ENCODE results near the gene LMBRD1.
"Not testable (repeated sequence)": the region's sequence is repeated elsewhere in the genome, so short reads cannot be mapped to it uniquely, and the experiment has no call there.

LMBRD1 gene

DNA sequence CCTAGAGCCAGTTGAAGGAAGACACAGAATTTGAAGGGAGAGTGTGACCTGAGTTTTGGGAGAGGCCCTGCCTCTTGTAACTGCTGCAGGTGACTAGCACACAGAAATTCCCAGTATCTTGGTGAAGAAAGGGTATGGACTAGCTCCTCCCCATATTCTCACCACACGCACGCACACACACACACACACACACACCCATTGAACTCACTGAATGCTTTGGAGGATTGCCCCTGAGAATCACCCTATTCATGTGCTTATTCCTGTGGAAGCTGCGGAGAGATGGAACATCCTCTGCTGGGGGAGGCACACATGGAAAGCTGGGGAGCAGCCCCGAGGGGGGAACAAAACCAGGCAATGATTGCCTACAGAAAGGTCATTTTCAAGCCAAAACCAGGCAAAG, 6.2 kb upstream of the LMBRD1 start:
- Histone ChIP-seq H3K27ac (no peak overlapping the region), H3K4me1 (no peaks in the 10 kb centered on the region)
- no peak for TF ChIP-seq Cebpa-rat (IDR thresholded peaks at IDR 0.05)

DNA sequence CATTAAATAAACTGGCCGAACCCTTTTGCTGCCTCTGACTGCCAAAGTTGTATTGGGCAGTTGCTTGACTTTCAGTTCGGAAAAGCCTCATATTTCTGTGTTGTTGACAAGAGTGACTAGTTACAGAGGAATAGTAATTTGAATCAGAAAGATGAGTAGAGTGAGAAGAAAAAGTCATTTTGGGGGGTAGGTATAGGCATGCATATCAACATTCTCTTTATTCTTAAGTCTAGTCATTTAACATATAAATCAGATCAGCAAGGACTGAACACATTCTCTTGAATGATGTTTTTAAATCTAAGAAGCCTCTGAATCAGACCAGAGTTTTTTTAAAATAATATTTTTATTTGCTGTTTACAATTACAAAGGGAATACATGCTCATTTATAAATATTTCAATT, 4.9 kb upstream of the LMBRD1 start:
- TF ChIP-seq Cebpa-rat (IDR thresholded peaks at IDR 0.05), result no peak
- Histone ChIP-seq H3K9ac (no peak overlapping the region), H3K27me3 (no peaks in the 10 kb centered on the region), H3K27ac (no peak overlapping the region), H4K20me1 (no peaks in the 10 kb centered on the region), H3K9me3 (replicated peaks in 1 of 11) (peaks cover 0 to 5% (median under 1%) of the 10 kb centered on the region in 11 experiments; a peak in 8 of 22 replicates), H3K4me2 (no peak overlapping the region), H3K4me1 (peaks cover 0 to 3% (median 0%) of the 10 kb centered on the region in 10 experiments; a peak in 4 of 20 replicates), H3K4me3 (no peak overlapping the region), H3K36me3 (no peaks in the 10 kb centered on the region)

More for the DNA sequence above, 6.2 kb upstream of the LMBRD1 start:
- Histone ChIP-seq H3K36me3 (no peaks in the 10 kb centered on the region), H3K9ac (no peak overlapping the region), H3K9me3 (replicated peaks in 1 of 11) (peaks cover 0 to 14% (median 11%) of the 10 kb centered on the region in 11 experiments; a peak in 14 of 22 replicates), H4K20me1 (no peaks in the 10 kb centered on the region), H3K4me2 (no peak overlapping the region), H3K4me3 (no peak overlapping the region), H3K27me3 (no peaks in the 10 kb centered on the region)

DNA sequence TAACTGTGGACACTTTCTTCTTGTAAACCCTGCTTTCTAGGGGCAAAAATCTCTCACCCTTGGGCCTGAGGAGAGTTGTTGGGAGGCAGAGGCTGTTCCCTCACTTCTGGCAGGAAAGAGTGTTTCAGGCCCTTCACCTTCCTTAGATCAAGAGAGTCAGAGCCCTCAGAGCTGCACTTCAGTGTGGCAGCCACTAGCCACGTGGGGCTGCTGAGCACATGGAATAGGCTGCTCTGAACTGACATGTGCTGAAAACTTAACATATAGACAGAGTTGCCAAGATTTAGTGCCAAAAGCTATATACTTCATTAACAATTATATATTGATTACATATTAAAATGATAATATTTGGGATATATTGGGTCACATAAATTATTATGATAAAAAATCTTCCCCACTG, 4.4 kb upstream of the LMBRD1 start:
- 0 out of 22 replicates have a peak, but pooled peaks cover 0 to 4% (median 0%) of the 10 kb centered on the region in 11 experiments for H3K9me3 ChIP-seq (replicated peaks in 1 of 11)
- H3K4me1 ChIP-seq, result peaks cover 0 to 4% (median under 1%) of the 10 kb centered on the region in 10 experiments; a peak in 8 of 20 replicates
- H4K20me1 ChIP-seq, result no peaks in the 10 kb centered on the region
- H3K27me3 ChIP-seq, result no peaks in the 10 kb centered on the region
- no peak overlapping the region for H3K9ac ChIP-seq
- H3K4me2 ChIP-seq, result no peak overlapping the region
- no peak overlapping the region for H3K4me3 ChIP-seq
- no peaks in the 10 kb centered on the region for H3K36me3 ChIP-seq
- H3K27ac ChIP-seq, result no peak overlapping the region
- no peak for TF ChIP-seq Cebpa-rat (IDR thresholded peaks at IDR 0.05)

DNA sequence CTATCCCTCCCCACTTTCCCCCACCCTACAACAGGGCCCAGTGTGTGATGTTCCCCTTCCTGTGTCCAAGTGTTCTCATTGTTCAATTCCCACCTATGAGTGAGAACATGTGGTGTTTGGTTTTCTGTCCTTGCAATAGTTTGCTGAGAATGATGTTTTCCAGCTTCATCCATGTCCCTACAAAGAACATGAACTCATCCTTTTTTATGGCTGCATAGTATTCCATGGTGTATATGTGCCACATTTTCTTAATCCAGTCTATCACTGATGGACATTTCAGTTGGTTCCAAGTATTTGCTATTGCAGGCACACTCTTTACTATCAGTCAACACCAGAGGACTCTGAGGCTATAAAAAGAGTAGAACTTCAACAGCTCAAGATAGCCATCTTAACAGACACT, 2.0 kb upstream of the LMBRD1 start:
- not testable (repeated sequence) for H3K36me3 ChIP-seq

DNA sequence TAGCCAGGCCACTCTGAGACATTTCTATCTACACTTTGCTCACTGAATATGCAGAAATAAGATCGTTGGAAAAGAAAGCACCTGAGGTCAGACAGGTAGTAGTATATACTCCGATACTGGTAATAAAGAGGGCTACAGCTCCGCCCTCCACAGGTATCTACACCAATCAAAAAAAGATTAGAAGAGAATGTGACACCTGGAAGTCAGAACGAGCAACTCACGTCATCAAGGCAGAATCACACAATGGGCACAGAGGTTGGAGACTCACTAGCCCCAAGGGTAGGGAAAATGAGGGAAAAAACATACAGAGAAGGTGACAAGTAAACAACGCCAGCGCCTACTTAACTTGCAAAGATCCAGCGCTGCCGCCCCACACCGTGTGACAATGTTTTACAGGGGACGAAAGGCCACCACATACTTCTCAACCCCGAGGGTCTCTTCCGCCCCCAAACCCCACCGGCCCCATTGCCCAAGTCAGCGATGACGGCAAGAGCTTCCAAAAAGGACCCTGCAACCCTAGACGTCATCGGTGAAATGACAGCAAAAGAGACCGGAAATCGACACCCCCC, 653 bp downstream of the LMBRD1 start:
- Histone ChIP-seq H3K4me3 (peak overlapping the region; percentile 64 to 85 (median 75)), H3K27me3 (no peaks in the 10 kb centered on the region), H4K20me1 (peaks cover 0 to 32% (median 0%) of the 10 kb centered on the region in 11 experiments; a peak in 8 of 22 replicates), H3K9me3 (replicated peaks in 1 of 11) (0 out of 22 replicates have a peak, but pooled peaks cover 0 to 4% (median 0%) of the 10 kb centered on the region in 11 experiments), H3K4me2 (peak overlapping the region; percentile 72 to 95 (median 87)), H3K9ac (peak overlapping the region; percentile 78 to 89 (median 83)), H3K27ac (peak overlapping the region; percentile 60 to 87 (median 75)), H3K4me1 (peaks cover 9 to 16% (median 14%) of the 10 kb centered on the region in 10 experiments; a peak in 16 of 20 replicates), H3K36me3 (no peaks in the 10 kb centered on the region)
- TF ChIP-seq Cebpa-rat (IDR thresholded peaks at IDR 0.05), result no peak

More for the DNA sequence above, 2.0 kb upstream of the LMBRD1 start:
- H3K4me1 ChIP-seq, result peaks cover 9 to 16% (median 14%) of the 10 kb centered on the region in 10 experiments; a peak in 16 of 20 replicates
- H3K4me3 ChIP-seq; H3K9ac ChIP-seq; H3K27me3 ChIP-seq; H4K20me1 ChIP-seq; H3K27ac ChIP-seq; H3K9me3 ChIP-seq (replicated peaks in 1 of 11); H3K4me2 ChIP-seq: not testable (repeated sequence)

DNA sequence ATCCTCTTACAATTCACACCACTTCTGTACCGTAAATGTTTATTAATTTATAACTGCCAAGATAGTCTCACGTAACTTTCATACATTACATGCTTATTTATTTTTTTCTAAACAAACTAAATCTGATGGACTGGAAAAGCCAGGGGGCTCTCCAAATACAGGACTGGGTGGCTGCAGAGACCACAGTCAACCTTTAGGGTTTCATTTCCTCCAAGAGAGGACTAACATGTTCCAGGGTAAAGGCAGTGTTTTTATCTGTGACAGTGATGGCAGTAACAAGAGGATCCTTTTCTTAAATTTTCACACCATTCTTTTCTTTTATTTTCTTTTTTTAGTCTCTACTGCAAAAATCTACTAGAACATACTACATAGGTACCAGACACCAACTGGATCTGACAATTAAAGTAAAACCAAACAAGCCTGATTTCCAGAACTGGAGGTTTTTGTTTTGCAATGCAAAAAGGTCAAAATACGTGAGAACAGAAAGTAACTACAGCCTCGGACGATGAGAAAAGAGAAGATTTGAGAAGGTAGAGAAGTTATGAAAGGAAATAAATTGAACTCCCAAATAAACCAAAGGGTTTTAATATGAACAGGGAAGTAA, 1.2 kb downstream of the LMBRD1 start:
- H3K27me3 ChIP-seq, result no peaks in the 10 kb centered on the region
- H3K4me1 ChIP-seq, result peaks cover 9 to 16% (median 14%) of the 10 kb centered on the region in 10 experiments; a peak in 16 of 20 replicates
- peak overlapping the region; percentile 64 to 85 (median 75) for H3K4me3 ChIP-seq
- 0 out of 22 replicates have a peak, but pooled peaks cover 0 to 4% (median 0%) of the 10 kb centered on the region in 11 experiments for H3K9me3 ChIP-seq (replicated peaks in 1 of 11)
- H3K27ac ChIP-seq, result peak overlapping the region in 10 of 11 experiments; percentile 60 to 87 (median 74); a peak in 18 of 22 replicates
- H3K36me3 ChIP-seq, result 0 out of 22 replicates have a peak, but pooled peaks cover 0 to under 1% (median 0%) of the 10 kb centered on the region in 11 experiments
- peak overlapping the region; percentile 78 to 89 (median 83) for H3K9ac ChIP-seq
- TF ChIP-seq Cebpa-rat (IDR thresholded peaks at IDR 0.05), result no peak
- H3K4me2 ChIP-seq, result peak overlapping the region; percentile 72 to 95 (median 87)
- H4K20me1 ChIP-seq, result peaks cover 0 to 38% (median 0%) of the 10 kb centered on the region in 11 experiments; a peak in 8 of 22 replicates

DNA sequence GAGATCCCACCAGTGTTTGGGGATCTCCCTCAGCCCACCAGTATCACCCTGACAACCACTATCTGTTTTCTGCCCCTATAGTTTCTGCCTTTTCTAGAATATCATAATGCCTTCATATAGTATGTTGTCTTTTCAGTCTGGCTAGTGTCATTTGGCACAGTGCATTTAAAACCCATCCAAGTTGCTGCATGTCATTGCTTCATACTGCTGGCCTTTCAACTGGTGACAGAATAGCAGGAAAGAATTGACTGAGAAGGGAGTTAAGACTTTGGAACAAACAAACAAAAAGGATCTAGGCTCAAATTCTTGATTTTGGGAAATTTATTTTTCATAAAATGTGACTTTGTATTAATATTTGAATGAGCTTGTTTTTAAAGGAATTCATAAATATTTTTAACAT, 4.5 kb downstream of the LMBRD1 start:
- H3K4me3 ChIP-seq, result no peak overlapping the region
- TF ChIP-seq Cebpa-rat (IDR thresholded peaks at IDR 0.05), result no peak
- no peak overlapping the region for H3K9ac ChIP-seq
- H3K36me3 ChIP-seq, result peaks cover 7 to 21% (median 13%) of the 10 kb centered on the region in 11 experiments; a peak in 20 of 22 replicates
- peaks cover 9 to 27% (median 15%) of the 10 kb centered on the region in 10 experiments; a peak in 18 of 20 replicates for H3K4me1 ChIP-seq
- no peak overlapping the region for H3K4me2 ChIP-seq
- no peaks in the 10 kb centered on the region for H3K27me3 ChIP-seq
- H3K9me3 ChIP-seq (replicated peaks in 1 of 11), result no peaks in the 10 kb centered on the region
- H4K20me1 ChIP-seq, result peaks cover 0 to 47% (median 0%) of the 10 kb centered on the region in 11 experiments; a peak in 8 of 22 replicates
- no peak overlapping the region for H3K27ac ChIP-seq

DNA sequence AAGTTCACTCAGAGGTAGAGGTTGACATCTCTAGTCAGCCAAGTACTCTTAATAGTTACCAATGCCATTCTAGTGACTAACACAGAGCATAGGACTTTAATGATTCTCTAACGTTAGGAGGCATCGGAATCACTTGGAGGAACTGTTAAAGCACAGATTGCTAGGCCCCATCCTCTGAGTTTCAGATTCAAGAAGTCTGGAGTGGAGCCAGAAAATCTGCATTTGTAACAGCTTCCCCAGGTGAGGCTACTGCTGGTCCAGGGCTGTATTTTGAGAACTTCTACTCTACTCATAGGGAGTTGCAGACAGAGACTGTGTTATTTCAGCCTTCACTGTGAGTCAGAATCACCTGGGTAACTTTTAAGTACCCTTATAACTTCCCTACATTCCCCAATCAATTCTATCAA, 5.7 kb downstream of the LMBRD1 start:
- H3K9ac ChIP-seq, result no peak overlapping the region
- TF ChIP-seq Cebpa-rat (IDR thresholded peaks at IDR 0.05), result no peak
- H3K4me1 ChIP-seq, result peaks cover 7 to 27% (median 10%) of the 10 kb centered on the region in 10 experiments; a peak in 18 of 20 replicates
- H3K27me3 ChIP-seq, result no peaks in the 10 kb centered on the region
- no peak overlapping the region for H3K4me3 ChIP-seq
- peaks cover 7 to 22% (median 13%) of the 10 kb centered on the region in 11 experiments; a peak in 20 of 22 replicates for H3K36me3 ChIP-seq
- H3K4me2 ChIP-seq, result no peak overlapping the region
- peaks cover 0 to 57% (median 0%) of the 10 kb centered on the region in 11 experiments; a peak in 8 of 22 replicates for H4K20me1 ChIP-seq
- no peaks in the 10 kb centered on the region for H3K9me3 ChIP-seq (replicated peaks in 1 of 11)
- H3K27ac ChIP-seq, result no peak overlapping the region

DNA sequence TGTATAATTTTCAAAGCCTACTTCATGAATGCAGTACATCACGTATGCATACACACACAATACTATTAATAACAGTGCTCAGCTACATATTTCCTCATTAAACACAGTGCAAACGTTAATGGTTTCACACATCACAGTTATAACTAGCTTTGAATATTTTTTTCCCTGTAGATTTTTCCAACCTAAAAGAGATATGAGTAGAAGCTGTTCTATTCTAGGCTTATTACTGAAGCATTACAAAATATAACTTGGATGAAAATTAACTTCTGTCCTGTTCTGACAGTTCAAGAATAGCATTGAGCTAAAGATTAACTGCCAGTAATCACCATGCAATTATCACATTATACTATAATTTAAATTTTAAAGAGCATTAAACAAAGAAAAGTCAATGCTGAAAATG, 6.2 kb downstream of the LMBRD1 start:
- Histone ChIP-seq H3K36me3 (peaks cover 7 to 22% (median 13%) of the 10 kb centered on the region in 11 experiments; a peak in 20 of 22 replicates), H3K27ac (no peak overlapping the region), H3K9ac (no peak overlapping the region)

More for the DNA sequence above, 6.2 kb downstream of the LMBRD1 start:
- Histone ChIP-seq H3K9me3 (replicated peaks in 1 of 11) (no peaks in the 10 kb centered on the region), H3K4me1 (peaks cover 3 to 25% (median 6%) of the 10 kb centered on the region in 10 experiments; a peak in 16 of 20 replicates), H3K27me3 (no peaks in the 10 kb centered on the region), H3K4me2 (no peak overlapping the region), H3K4me3 (no peak overlapping the region), H4K20me1 (peaks cover 0 to 61% (median 0%) of the 10 kb centered on the region in 11 experiments; a peak in 9 of 22 replicates)
- no peak for TF ChIP-seq Cebpa-rat (IDR thresholded peaks at IDR 0.05)

Measured in BLaER1 treated with 17β-estradiol and CSF1 and Interleukin-3, amounts not matched to agents 10 nM and 100 nM (cell line).